Skeletal muscle satellite cell (primary cell): ENCODE measurements around the gene TNN.
"Not testable (repeated sequence)": the region's sequence is repeated elsewhere in the genome, so short reads cannot be mapped to it uniquely, and the experiment has no call there.

Experiments
- H3K27me3 ChIP-seq: 2 replicates; pipeline ENCODE4 v1.7.0; 2013; ENCODE audit warnings: low read length; ENCODE audit not compliant: control insufficient read depth, insufficient read depth
- H3K36me3 ChIP-seq: 2 replicates; pipeline ENCODE4 v1.7.0; 2013; ENCODE audit warnings: mild to moderate bottlenecking, control low read depth, low read length; ENCODE audit not compliant: insufficient read depth
- H3K4me1 ChIP-seq: 2 replicates; pipeline ENCODE4 v1.7.0; 2013; ENCODE audit warnings: low read length; ENCODE audit not compliant: control insufficient read depth, insufficient read depth
- H3K4me2 ChIP-seq: 2 replicates; pipeline ENCODE4 v1.7.0; 2013; ENCODE audit warnings: mild to moderate bottlenecking, low read length
- H3K4me3 ChIP-seq: 2 replicates; pipeline ENCODE4 v1.7.0; 2013; ENCODE audit warnings: low read length
- H3K9ac ChIP-seq: 2 replicates; pipeline ENCODE4 v1.7.0; 2013; ENCODE audit warnings: mild to moderate bottlenecking, low read depth, low read length, moderate library complexity
- H3K9me3 ChIP-seq: replicated peaks from 2 replicates; pipeline ENCODE4 v1.7.0; 2013; ENCODE audit warnings: mild to moderate bottlenecking, control low read depth, low read length

Gene TNN

DNA sequence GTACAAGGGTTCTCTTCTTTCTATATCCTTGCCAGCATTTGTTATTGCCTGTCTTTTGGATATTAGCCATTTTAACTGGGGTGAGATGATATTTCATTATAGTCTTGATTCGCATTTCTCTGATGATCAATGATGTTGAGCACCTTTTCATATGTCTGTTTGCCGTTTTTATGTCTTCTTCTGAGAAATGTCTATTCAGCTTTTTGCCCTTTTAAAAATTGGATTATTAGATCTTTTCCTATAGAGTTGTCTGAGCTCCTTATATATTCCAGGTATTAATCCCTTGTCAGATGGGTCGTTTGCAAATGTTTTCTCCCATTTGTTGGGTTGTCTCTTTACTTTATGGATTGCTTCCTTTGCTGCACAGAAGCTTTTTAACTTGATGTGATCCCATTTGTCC, 25.0 kb upstream of the TNN start:
- Histone ChIP-seq H3K4me3 (no peak overlapping the region), H3K36me3 (no peaks in the 10 kb centered on the region), H3K9me3 (no peaks in the 10 kb centered on the region), H3K27me3 (peaks cover 6% of the 10 kb centered on the region), H3K9ac (no peak overlapping the region), H3K4me2 (no peak overlapping the region), H3K4me1 (no peaks in the 10 kb centered on the region)

DNA sequence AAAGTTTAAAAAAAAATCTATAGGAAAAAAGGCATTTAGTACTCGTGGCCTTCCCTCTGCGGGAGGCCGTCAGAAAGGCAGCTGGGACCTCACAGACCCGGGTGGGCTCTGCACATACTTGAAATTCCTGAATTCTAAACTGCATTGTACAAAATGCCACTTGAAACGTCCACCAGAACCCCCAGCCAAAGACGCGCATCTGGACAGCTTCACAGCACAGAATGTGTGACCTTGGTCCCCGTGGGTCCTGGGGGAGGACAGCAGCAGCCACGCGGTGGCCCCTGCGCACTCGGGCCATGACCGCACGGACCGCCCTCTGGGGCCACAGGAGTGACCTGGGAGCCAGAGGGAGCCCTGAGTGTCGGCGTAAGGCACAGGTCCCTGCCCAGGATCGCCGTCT, 23.8 kb upstream of the TNN start:
- H3K36me3 ChIP-seq, result no peaks in the 10 kb centered on the region
- peaks cover 4% of the 10 kb centered on the region for H3K27me3 ChIP-seq
- no peak overlapping the region for H3K9ac ChIP-seq
- H3K4me3 ChIP-seq, result no peak overlapping the region
- no peaks in the 10 kb centered on the region for H3K4me1 ChIP-seq
- H3K4me2 ChIP-seq, result no peak overlapping the region
- H3K9me3 ChIP-seq, result no peaks in the 10 kb centered on the region

DNA sequence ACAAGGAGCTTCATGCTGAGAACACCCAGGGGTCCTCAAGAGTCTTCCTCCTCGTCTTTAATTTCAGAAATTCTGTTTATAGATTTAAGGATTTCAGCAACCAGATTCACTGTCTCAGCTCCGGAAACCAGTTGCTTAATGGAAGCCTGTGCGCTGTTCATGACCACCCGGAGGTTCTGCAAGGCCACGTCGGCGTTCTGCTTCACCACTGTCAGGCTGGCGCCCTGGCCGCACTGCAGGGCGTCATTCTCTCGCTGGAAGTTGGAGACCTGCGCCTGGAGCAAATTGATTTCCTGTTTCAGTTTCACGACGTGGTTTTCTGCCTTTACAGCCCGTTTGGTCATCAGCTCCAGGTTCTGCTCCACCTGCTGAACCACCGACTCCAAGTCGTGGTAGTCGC, 23.0 kb upstream of the TNN start:
- H3K27me3 ChIP-seq, H3K9me3 ChIP-seq, H3K4me3 ChIP-seq, H3K36me3 ChIP-seq, H3K4me2 ChIP-seq, H3K4me1 ChIP-seq, H3K9ac ChIP-seq: not testable (repeated sequence)

DNA sequence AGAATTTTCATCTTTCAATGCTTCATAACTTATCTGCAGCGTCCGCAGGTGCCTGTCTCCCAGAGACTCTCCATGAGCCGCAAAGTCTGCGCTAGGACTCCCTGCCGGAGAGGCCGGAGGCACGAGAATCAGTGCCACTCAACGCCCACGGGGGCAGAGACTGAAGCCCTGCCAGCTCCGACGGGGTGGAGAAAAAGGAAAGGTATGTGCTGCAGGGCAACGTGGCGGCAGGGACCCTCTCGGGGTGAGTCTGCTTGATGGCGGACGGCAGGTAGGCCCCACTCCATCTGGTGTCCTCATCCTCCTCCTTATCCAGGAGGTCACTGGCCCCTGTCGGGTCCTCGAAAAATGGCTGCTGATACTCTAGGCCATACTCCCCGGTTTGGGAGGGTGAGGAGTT, 22.5 kb upstream of the TNN start:
- peaks cover 3% of the 10 kb centered on the region for H3K27me3 ChIP-seq
- no peaks in the 10 kb centered on the region for H3K36me3 ChIP-seq
- no peaks in the 10 kb centered on the region for H3K4me1 ChIP-seq
- no peak overlapping the region for H3K4me2 ChIP-seq
- H3K9ac ChIP-seq, result no peak overlapping the region
- H3K9me3 ChIP-seq, result no peaks in the 10 kb centered on the region
- no peak overlapping the region for H3K4me3 ChIP-seq

DNA sequence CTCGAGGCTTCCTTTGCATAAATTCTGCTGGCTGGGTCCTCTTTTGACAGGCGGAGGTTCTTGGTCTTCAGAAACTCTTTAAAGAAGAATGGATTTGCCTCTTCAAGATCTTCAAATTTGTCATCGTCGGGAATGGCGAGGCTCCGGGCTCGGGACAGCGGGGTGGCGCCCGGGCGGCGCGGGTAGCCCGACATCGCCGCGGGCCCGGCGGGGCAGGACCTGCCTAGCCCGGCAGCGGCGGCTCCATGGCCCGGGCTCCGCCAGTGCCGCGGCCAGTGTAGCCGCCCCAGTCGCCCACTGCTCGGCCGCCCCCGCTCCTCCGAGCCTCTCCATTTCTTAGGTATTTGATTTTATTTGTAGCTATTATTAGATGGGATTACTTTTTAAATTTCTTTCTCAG, 22.1 kb upstream of the TNN start:
- Histone ChIP-seq H3K27me3 (no peaks in the 10 kb centered on the region), H3K36me3 (no peaks in the 10 kb centered on the region), H3K4me3 (no peak overlapping the region), H3K4me2 (no peak overlapping the region), H3K4me1 (no peaks in the 10 kb centered on the region), H3K9ac (no peak overlapping the region), H3K9me3 (no peaks in the 10 kb centered on the region)

DNA sequence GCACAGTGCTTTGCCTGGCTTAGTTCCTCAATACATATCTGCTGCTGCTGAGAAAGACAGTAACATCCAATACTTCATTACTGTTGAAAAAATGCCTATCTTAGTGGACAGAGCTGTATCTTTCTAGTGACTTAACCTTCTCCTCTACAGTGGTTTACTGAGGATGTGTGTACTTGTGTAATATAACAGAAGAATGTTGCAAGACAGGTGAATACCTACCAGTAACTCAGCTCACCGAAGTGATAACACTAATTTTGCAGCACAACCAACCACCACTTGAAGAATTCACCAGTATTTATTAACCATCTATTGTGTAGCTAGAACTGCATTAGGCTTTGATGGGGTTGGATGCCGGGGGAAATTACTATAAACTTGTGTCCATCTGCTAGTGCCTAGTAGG, 16.6 kb upstream of the TNN start:
- Histone ChIP-seq H3K4me3 (no peak overlapping the region), H3K4me2 (no peak overlapping the region), H3K36me3 (no peaks in the 10 kb centered on the region), H3K27me3 (peaks cover 2% of the 10 kb centered on the region), H3K4me1 (no peaks in the 10 kb centered on the region), H3K9me3 (no peaks in the 10 kb centered on the region), H3K9ac (no peak overlapping the region)

DNA sequence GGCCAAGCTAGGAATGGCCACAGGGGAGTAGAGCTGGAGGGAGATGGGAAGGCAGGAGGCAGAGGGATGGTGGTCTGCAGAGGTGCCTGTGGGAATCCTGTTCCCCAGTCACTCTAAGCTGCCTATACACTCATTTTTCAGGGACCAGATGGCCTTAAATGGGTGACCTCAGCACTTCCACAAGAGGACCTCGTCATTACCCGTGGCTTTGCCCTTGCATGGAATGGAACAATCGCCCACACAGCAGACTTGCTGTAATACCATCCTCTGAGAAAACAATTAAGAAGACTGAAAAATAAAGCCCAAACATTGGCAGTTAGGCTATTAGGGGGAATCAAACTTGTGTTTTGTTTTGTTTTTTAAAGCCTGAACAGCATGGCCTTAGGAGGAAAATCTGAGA, 12.9 kb upstream of the TNN start:
- Histone ChIP-seq H3K4me1 (no peaks in the 10 kb centered on the region), H3K36me3 (no peaks in the 10 kb centered on the region), H3K9me3 (no peaks in the 10 kb centered on the region), H3K9ac (no peak overlapping the region), H3K4me2 (no peak overlapping the region), H3K4me3 (no peak overlapping the region), H3K27me3 (peaks cover 2% of the 10 kb centered on the region)

DNA sequence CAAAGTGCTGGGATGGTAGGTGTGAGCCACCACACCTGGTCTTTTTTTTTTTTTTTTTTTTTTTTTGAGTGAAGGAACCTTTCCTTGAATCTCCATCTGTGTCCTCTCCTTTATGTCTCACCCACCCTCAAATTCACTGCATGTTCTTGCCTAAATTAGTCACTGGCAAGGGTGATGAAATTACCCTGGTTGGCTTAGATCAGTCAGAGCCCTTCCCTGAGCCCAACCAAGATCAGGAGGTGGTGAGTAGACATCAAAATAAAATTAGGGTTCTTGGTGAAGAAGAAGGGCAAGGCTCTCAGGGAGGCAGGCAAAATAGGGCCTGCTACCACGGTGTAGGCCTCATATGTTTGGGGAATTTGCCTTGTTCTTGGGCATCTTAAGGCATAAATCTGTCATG, 5.3 kb upstream of the TNN start:
- H3K27me3 ChIP-seq, result no peaks in the 10 kb centered on the region
- H3K9ac ChIP-seq, result no peak overlapping the region
- H3K9me3 ChIP-seq, result no peaks in the 10 kb centered on the region
- H3K4me1 ChIP-seq, result no peaks in the 10 kb centered on the region
- H3K4me3 ChIP-seq, result no peak overlapping the region
- H3K4me2 ChIP-seq, result no peak overlapping the region
- H3K36me3 ChIP-seq, result no peaks in the 10 kb centered on the region

DNA sequence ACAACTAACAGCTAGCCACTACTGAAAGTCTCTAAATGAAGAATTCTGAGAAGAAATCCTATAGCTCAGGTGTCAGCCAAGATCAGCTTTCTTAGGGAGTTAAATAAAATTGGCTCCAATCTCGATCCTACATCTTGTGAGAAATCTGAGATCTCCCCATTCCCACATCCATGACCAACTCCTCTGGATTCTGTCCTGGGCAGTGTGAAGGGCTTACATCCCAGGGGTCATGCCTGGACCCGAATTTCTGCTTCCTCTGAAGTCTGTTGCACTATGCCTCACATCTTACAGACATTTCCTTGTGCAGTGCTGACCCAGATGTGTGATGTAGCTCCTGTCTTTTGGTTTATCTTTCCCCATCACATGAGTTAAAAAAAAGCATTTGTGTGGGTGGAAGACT, 4.8 kb upstream of the TNN start:
- H3K27me3 ChIP-seq, result no peaks in the 10 kb centered on the region
- no peaks in the 10 kb centered on the region for H3K4me1 ChIP-seq
- no peak overlapping the region for H3K4me3 ChIP-seq
- H3K9ac ChIP-seq, result no peak overlapping the region
- H3K9me3 ChIP-seq, result no peaks in the 10 kb centered on the region
- H3K36me3 ChIP-seq, result no peaks in the 10 kb centered on the region
- H3K4me2 ChIP-seq, result no peak overlapping the region

DNA sequence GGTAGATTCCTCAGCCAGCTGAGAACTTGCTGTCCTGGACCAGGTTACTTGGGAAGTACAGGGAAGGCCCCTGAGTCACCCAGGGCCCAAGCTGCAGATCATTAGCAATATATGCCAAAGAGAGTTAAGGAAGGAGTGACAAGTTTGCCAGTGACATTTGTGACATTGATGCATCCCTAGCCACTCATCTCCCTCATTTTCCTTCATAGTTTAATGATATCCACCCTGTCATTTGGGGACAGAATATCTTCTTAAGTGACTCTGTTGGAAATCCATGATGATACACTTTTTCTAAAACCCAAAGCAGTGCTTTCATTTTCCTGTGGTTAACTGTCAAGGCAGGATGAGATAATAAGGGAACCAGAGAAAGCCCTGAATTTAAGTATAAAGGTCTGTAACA, 3.2 kb downstream of the TNN start:
- Histone ChIP-seq H3K4me3 (no peak overlapping the region), H3K36me3 (no peaks in the 10 kb centered on the region), H3K9me3 (no peaks in the 10 kb centered on the region), H3K27me3 (peaks cover 3% of the 10 kb centered on the region), H3K4me1 (peaks cover 5% of the 10 kb centered on the region), H3K4me2 (no peak overlapping the region), H3K9ac (no peak overlapping the region)

DNA sequence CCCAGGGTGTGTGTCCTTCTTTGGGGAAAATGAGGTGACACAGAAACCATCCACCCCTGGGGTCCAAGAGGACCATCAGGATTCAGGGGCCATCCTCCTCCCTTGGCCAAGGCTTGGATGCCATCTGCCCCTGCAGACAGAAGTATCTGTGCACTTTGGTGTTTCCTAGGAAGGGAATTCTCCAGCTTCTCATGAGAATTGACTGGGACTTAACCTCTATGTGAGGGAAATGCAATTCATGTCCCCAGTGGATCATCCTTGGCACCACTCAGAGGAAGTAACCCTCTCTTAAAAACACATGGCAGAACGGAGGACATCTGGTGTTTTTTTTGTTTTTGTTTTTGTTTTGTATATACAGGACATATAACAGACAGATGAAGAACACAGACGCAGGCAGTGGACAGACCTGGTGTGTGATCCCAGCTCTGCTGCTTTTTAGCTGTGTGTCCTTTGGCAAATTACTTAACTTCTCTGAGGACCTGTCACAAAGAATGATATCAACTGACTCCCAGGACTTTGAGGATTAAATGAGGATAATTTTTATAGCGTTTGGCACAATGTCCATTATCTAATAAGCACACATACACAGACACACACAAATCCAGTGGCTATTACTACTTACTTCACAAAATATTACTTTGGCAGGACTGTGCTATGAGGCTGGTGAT, 3.8 kb downstream of the TNN start:
- no peak overlapping the region for H3K4me2 ChIP-seq
- H3K9ac ChIP-seq, result no peak overlapping the region
- H3K4me1 ChIP-seq, result peaks cover 5% of the 10 kb centered on the region
- H3K9me3 ChIP-seq, result no peaks in the 10 kb centered on the region
- peaks cover 3% of the 10 kb centered on the region for H3K27me3 ChIP-seq
- no peak overlapping the region for H3K4me3 ChIP-seq
- no peaks in the 10 kb centered on the region for H3K36me3 ChIP-seq

DNA sequence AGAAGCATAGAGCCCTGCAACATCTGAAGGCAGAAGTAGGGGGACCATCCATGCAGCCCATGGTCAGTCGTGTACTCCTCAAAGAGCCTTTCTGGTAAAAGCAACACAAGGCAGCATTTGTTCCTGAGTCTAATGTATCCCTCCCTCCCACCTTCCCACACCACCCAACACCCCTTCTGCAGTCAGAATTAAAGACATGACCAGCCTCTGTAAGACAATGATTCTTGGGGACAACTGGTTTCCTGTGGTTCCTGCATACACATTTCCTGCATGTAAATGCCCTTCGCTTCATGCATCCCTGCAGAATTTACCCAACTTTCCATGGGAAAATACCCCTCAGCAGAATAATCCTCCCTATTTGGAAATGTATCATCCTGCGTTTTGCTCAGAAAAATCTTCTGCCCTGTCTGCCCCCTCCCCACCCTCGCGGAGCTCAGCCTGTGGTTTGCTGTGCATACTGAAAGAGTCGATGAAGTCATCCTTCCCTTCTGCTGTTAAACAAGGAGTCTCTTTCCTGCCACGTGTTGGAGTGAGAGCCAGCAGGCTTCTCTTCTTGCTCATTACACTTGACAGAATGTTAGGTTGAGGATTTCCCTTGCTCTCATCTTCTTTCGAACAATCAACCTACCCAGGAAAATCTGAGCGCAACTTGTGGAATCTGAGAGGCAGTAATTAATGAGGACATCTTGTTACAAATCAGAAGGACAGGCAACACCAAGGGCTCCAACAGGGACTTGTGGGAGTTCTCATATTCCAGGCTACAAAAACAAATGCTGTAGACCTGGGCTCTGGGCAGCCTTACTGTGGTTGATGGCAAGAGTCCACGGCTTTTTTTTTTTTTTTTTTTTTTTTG, 4.7 kb downstream of the TNN start:
- Histone ChIP-seq H3K4me1 (peaks cover 5% of the 10 kb centered on the region), H3K9ac (no peak overlapping the region), H3K9me3 (no peaks in the 10 kb centered on the region)

More for the DNA sequence above, 4.7 kb downstream of the TNN start:
- no peaks in the 10 kb centered on the region for H3K36me3 ChIP-seq
- H3K4me2 ChIP-seq, result peak overlapping the region; percentile 37
- peaks cover 3% of the 10 kb centered on the region for H3K27me3 ChIP-seq
- no peak overlapping the region for H3K4me3 ChIP-seq
